ENCODE measurements around the gene ETFBKMT.

Gene ETFBKMT

GRCh38 chr12:31644536-31644935 is 15.0 kb upstream of the ETFBKMT start:
- H3K79me2 ChIP-seq (ENCODE audit: control insufficient read depth, low read length): no peaks in the 10 kb centered on the region
- H3K27me3 ChIP-seq (ENCODE audit: control insufficient read depth, low read length): no peaks in the 10 kb centered on the region
- no peaks in the 10 kb centered on the region for H3K9me3 ChIP-seq (ENCODE audit: control insufficient read depth, insufficient read depth, low read length)
- no peak overlapping the region for H3K27ac ChIP-seq (ENCODE audit: low read depth, low read length)
- no peaks in the 10 kb centered on the region for H3K9me2 ChIP-seq (replicated peaks; ENCODE audit: control insufficient read depth, low read length)
- H3K4me3 ChIP-seq (ENCODE audit: low read length): no peak overlapping the region
- H3K36me3 ChIP-seq (ENCODE audit: control insufficient read depth, low read length): no peaks in the 10 kb centered on the region
- H3F3A ChIP-seq (ENCODE audit: control insufficient read depth, insufficient read depth): 0 out of 2 replicates have a peak, but pooled peaks cover 2% of the 10 kb centered on the region
- H4K20me1 ChIP-seq (ENCODE audit: control insufficient read depth, insufficient read depth, low read depth, low read length): no peaks in the 10 kb centered on the region
- H3K4me2 ChIP-seq (ENCODE audit: low read length): no peak overlapping the region
- peaks cover 14% of the 10 kb centered on the region for H3K4me1 ChIP-seq (ENCODE audit: control insufficient read depth, low read length)
- TF ChIP-seq CTCF (IDR thresholded peaks at IDR 0.05; ENCODE audit: low read depth, low read length, poor library complexity, severe bottlenecking) (no peak), EZH2phosphoT487 (IDR thresholded peaks at IDR 0.05; ENCODE audit: borderline replicate concordance, low read length) (no peak)

GRCh38 chr12:31645924-31646323 is 13.6 kb upstream of the ETFBKMT start:
- Histone ChIP-seq H3K36me3 (ENCODE audit: control insufficient read depth, low read length) (no peaks in the 10 kb centered on the region), H3K79me2 (ENCODE audit: control insufficient read depth, low read length) (no peaks in the 10 kb centered on the region), H3K4me3 (ENCODE audit: low read length) (no peak overlapping the region), H3K4me1 (ENCODE audit: control insufficient read depth, low read length) (peaks cover 14% of the 10 kb centered on the region), H3F3A (ENCODE audit: control insufficient read depth, insufficient read depth) (0 out of 2 replicates have a peak, but pooled peaks cover 2% of the 10 kb centered on the region), H4K20me1 (ENCODE audit: control insufficient read depth, insufficient read depth, low read depth, low read length) (no peaks in the 10 kb centered on the region), H3K27ac (ENCODE audit: low read depth, low read length) (no peak overlapping the region), H3K9me3 (ENCODE audit: control insufficient read depth, insufficient read depth, low read length) (no peaks in the 10 kb centered on the region), H3K9me2 (replicated peaks; ENCODE audit: control insufficient read depth, low read length) (no peaks in the 10 kb centered on the region), H3K27me3 (ENCODE audit: control insufficient read depth, low read length) (no peaks in the 10 kb centered on the region), H3K4me2 (ENCODE audit: low read length) (peak overlapping the region; percentile 25; the same call in 1 of the 2 replicates)
- TF ChIP-seq CTCF (IDR thresholded peaks at IDR 0.05; ENCODE audit: low read depth, low read length, poor library complexity, severe bottlenecking): no peak
- no peak for TF ChIP-seq EZH2phosphoT487 (IDR thresholded peaks at IDR 0.05; ENCODE audit: borderline replicate concordance, low read length)

GRCh38 chr12:31647086-31647491 is 12.4 kb upstream of the ETFBKMT start:
- Histone ChIP-seq H3K79me2 (ENCODE audit: control insufficient read depth, low read length) (no peaks in the 10 kb centered on the region), H3K27me3 (ENCODE audit: control insufficient read depth, low read length) (no peaks in the 10 kb centered on the region), H3K4me2 (ENCODE audit: low read length) (no peak overlapping the region), H4K20me1 (ENCODE audit: control insufficient read depth, insufficient read depth, low read depth, low read length) (no peaks in the 10 kb centered on the region), H3K36me3 (ENCODE audit: control insufficient read depth, low read length) (no peaks in the 10 kb centered on the region), H3F3A (ENCODE audit: control insufficient read depth, insufficient read depth) (0 out of 2 replicates have a peak, but pooled peaks cover 2% of the 10 kb centered on the region), H3K4me1 (ENCODE audit: control insufficient read depth, low read length) (peaks cover 14% of the 10 kb centered on the region), H3K27ac (ENCODE audit: low read depth, low read length) (no peak overlapping the region), H3K4me3 (ENCODE audit: low read length) (no peak overlapping the region), H3K9me2 (replicated peaks; ENCODE audit: control insufficient read depth, low read length) (no peaks in the 10 kb centered on the region), H3K9me3 (ENCODE audit: control insufficient read depth, insufficient read depth, low read length) (no peaks in the 10 kb centered on the region)
- TF ChIP-seq EZH2phosphoT487 (IDR thresholded peaks at IDR 0.05; ENCODE audit: borderline replicate concordance, low read length): no peak
- no peak for TF ChIP-seq CTCF (IDR thresholded peaks at IDR 0.05; ENCODE audit: low read depth, low read length, poor library complexity, severe bottlenecking)

Measured in DOHH2 (cell line).